Activated effector memory CD4-positive, alpha-beta T cell treated with anti-CD3 and anti-CD28 coated beads, Interleukin-2, amount 50 U/mL, for 16 hours (primary cell): ENCODE results near the gene TOLLIP.

Source experiments
- DNase-seq: peaks from one replicate; pipeline ENCODE4 v3.0.0-alpha.2; 2020

The TOLLIP gene

DNA sequence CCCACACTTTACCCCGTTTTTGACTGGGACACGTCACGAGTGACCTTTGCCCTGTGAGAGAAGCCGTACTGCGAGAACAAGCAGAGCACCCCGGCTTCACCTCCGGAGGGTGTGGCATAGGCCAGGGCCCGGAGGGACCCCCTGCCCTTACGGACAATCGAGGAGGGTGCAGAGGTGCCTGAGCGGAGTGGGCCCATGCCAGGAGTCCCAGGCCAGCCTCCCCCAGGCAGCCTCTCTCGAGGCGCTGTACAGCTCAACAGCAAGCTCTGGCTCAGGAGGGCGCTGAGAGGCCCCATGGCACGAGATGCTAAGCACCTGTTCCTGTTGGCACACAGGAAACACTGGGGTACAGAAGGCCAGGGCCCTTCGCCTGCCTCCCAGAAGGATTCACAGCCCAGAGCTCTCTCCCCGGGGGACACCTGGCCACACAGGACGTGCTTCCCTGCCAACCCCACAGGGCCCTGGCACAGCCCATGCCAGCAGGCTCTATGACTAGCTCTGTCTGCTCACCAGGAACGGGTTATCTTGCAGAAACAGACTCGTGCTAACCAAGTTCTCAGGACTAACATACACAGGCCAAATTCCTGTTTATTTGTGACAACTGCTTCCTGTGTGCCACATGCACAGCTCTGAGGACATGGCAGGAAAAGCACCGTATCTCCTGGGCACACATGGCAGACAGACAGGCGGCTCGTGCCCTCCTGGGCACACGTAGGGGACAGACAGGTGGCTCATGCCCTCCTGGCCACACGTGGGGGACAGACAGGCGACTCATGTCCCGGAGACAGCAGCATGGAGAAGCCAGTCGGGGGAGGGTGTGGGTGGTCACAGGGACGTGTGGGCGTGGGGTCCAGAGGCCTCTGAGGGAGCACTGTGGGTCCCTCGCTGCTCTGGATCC, 11.6 kb downstream of the TOLLIP start:
- peak; percentile 53 for DNase-seq

DNA sequence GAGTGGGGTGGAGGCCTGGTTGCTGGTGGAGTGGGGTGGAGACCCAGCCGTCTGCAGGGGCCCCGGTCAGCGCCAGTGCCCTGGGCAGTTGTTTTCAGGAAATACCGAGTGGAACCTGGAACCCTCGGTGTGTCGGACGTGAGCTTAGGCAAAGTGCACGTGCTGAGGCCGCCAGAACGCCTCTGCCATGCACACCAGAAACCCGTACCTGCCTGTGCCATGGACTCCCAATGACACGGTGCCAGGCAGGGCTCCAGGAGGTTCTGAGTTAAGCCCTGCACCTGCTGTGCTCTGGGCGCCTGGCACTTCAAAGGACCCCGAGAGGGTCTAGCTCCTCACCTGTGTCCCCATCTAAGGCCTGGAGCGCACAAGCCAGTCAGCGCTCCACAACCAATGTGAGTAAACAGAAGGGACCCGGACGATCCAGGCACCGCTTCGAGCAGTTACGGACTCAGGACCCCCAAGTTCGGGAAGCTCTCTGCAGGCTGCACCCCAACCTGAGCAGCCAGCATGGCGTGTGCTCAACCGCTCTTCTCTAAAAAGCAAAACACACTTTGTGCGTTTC, 12.3 kb downstream of the TOLLIP start:
- peak; percentile 54 for DNase-seq

DNA sequence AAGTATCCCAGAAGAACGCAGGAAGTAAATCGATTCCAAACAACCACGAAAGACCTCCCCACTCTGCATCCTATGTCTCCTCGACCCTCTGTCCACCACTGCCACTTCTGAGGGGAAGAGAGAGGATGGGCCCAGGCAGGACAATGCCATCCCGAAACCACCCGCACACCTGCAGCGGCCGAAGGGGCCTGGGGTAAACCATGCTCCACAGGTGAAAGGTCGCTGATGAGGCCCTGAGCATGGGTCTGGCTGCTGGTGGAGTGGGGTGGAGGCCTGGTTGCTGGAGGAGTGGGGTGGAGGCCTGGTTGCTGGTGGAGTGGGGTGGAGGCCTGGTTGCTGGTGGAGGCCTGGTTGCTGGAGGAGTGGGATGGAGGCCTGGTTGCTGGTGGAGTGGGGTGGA, 13.1 kb downstream of the TOLLIP start:
- peak; percentile 59 for DNase-seq

DNA sequence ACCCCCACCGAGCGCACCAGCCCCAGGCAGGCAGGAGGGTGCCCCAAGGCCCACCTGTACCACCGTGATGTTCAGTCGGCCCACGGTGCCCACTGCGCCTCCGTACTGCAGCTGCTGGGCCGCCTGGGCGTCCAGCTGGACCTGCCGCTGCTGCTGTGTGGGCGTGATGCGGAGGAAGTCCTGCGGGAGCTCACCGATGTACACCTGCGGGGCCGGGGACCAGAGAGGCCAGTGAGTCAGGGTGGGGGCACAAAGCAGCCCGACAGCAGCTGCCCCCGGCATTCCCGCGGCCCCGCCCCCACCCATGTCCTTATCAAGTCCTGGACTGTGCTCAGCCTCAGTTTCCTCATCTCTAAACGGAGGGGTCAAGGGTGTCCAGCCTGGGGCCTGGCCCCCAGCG, 13.8 kb downstream of the TOLLIP start:
- DNase-seq, result peak; percentile 39

DNA sequence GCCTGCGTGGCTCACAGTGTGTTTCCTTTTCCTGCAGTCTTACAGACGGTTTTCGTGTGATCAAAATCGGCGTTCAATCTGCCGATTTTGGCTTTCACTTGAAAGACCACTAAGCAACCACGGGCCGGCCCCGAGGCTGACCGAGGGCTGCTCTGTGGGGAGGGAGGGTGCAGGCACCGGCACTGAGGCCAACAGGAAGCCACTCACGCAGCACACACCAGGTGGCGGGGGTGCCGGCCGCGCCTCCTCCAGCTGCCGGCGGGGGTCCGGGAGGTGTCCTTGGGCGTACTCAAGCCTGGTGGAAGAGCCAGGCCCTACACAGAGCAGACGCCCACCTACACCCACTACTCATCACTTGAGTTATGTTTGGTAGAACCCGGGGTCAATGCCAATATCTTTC, 14.3 kb downstream of the TOLLIP start:
- DNase-seq, result peak; percentile 60

DNA sequence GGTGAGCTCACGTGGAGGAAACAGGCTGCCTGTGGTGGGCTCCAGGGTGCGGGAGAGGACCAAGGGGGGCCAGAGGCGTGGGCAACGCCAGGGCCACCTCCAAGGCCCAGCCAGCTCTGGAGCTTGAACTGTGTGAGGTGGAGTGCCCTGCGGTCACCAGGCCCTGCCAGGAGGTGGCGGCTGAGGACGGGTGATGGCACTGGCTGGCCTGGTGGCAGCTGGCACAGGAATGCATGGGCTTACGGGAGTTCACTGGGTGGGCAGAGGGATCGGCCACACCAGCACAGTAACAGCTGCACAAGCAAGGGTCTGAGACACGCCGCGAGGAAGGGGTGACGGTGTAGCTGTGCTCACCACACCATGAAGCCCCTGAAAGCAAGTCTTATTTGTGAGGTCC, 15.8 kb downstream of the TOLLIP start:
- DNase-seq, result peak; percentile 66

DNA sequence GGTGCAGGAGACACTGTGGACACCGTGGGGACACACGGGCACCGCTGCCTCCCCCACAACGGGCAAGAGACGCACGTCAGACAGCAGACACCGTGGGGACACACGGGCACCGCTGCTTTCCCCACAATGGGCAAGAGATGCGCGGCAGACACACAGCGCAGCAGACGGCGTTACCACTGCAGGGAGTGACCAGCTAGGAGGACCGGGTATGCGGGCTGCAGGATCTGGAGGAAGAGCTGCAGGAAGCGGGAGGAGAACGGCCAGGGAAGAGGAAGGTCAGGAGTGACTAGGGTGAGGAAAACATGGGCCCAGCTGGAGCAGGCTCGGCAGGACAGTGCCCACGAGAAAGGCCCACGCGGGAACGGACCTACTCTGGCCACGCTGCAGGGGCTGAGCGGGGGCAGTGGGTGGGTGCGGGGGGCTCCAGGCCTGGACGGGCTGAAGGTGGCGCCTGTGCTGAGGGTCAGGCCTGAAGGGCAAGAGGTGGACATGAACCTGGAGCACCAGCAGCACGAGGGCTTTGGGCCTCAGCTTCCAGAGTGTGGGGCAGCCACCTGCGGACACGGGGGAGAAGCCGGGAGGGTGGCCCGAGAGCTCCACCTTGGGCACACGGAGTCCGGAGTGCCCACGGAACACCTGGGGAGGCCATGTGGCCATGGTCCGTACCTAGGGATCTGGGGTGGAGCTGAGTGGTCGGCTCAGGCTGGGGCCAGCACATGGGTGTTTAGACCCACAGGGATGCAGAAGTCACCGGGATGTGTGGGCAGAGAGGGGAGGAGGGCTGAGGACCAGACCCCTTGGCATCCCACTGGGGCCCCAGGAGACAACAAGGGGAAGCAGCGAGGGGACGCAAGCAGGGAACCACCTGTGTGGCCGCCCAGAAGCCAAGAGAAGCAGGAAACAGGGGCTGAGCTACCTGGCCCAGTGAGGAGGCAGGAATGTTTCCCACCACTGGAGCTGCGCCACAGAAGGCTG, 16.5 kb downstream of the TOLLIP start:
- DNase-seq, result peak; percentile 44

DNA sequence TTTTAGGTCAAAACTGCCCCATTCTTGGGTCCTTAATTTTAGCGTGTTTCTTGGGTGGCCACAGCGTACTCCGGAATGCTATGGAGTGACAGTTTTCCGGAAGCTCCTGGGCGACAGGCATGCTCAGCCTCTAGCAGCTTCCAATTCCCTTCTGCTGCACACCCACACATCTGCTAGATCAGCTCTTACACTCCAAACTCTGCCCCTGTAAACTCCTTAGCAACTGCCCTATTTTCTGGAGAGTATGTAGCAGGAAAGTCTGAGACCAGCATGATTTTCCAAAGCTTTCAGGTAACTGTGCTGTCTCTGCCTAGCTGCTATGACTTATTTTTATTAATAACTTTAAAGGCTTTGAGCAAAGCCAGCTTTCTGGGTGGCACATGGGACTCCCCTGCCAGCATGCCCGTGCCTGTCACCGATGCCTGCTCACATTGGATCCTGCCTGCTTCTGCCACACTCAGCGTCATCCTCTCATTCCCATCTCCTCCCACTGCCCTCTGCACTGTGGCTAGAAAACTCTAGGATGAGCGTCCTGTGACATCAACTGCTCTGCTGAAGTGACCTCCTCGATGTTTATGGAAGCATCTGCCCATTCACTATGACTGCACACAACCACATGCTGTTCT, 17.3 kb downstream of the TOLLIP start:
- no peak for DNase-seq

DNA sequence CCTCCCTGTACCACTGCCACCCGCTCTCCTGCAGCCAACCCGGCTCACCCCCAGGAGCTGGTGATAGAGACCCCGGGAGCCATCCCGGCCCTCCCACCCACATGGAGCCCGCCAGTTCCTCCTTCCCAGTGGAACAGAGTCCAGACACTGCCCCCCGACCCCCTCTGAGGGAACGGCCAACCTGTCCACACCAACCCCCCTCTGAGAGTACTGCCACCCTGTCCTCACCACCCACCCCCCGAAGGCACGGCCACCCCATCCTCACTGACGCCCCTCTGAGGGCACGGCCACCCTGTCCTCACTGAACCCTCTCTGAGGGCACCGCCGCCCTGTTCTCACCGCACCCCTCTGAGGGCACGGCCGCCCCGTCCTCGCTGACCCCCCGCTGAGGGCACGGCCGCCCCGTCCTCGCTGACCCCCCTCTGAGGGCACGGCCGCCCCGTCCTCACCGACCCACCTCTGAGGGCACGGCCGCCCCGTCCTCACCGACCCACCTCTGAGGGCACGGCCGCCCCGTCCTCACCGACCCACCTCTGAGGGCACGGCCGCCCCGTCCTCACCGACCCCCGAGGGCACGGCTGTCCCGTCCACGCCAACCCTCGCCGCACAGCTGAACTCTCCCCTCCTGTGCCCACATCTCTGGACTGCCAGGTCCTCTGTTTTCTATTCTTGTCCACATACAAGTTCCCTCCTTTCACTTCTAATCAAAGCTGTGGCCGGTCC, 18.0 kb downstream of the TOLLIP start:
- DNase-seq, result peak; percentile 55

DNA sequence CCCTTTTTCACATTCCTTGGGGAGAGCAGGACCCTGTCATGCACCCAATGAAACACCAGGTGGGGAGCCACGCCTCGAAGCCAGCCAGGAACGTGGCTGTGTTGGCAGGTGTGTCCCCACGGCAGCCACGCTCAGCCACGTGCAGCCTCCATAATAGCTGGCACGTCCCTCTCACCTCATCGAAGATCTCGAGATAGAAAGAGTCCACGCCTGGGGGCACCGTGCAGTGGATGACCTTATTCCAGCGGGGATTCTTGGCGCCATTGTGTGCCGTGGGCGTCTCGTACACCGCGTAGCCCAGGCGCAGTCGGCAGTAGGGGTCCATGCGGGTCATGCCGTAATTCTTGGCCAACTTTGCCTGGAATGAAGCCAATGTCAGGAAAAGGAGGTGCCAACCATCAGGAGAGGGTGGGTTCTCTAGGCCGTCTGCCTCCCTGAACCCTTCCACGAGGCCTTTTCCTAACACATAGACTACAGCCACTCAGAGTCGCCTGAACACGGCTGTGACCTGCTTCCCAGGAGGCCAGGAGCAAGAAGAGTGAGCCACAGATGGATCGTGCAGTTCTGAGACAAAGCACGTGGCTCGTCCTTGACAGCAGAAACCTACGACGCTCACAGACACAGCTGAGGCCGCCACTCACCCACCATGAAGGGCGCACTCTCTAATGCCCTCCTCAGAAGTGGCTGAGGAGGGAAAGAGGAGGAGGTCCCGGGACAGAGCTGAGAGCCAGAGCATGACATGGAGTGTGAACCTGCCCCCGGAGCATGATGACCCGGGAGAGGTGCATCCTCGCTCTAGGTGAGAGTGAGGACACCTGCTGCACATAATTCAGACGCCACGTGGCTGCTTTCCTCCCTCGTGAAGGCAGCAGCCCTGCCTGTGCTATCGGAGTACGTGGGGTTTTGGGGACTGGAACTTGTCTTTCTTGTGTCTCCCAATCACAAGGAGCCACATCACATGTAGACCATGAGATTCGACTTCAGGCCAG, 19.1 kb downstream of the TOLLIP start:
- DNase-seq, result peak; percentile 55

DNA sequence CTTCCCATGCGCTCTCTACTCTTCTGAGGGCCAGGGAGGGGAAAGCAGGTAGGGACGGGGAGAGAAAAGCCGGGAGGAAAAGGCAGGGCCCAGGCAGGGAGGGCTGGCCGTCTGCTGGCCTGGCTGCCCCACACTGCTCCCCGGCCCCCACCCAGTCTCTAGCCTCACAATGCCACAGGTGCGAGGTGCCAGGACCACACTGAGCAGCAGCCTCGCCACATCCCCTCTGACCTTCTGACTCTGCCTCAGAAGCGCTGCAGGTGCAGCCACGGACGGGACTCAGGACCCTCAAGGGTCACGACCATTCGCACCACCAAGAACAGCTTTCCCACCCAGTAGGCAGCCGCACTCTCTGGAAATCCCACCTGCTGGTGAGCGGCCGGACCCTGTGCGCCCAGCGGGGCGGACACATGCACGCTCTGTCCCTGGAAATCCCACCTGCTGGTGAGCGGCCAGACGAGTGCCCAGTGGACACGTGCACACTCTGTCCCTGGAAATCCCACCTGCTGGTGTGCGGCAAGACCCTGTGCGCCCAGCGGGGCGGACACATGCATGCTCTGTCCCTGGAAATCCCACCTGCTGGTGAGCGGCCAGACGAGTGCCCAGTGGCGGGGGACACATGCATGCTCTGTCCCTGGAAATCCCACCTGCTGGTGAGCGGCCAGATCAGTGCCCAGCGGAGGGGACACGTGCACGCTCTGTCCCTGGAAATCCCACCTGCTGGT, 20.1 kb downstream of the TOLLIP start:
- peak; percentile 60 for DNase-seq

DNA sequence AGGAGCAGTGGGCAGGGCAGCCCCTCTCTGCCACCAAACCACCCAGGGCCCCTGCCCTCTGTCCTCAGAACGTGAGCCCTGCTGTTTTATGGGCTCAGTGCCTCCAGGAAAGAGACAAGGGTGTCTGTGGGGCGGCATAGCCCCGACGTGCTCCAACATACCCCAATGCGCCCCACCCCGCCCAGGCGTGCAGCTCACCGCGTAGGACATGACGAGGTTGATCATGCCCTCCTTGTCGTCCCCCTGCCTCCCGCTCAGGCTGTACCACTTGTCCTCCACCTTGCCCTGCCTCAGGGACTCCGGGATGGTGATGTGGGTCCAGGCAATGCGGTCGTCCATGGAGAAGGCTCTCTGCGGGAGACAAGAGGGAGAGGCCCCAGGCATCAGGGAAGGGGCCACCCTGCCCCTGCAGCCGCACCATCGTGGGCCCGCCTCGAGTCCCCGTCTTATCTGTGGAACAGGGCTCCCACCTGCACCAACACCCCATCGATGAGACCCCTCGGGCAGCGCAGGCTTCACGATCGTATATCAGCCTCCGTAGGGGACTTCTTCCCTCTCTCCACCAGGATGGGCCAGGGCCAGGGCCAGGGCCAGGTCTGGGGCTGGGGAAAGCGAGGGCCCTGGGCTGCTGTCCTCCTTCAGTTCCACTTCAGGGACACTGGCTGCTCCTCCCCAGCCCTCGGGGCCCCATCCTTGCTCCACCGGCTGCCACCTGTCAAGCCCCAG, 20.8 kb downstream of the TOLLIP start:
- DNase-seq, result no peak

DNA sequence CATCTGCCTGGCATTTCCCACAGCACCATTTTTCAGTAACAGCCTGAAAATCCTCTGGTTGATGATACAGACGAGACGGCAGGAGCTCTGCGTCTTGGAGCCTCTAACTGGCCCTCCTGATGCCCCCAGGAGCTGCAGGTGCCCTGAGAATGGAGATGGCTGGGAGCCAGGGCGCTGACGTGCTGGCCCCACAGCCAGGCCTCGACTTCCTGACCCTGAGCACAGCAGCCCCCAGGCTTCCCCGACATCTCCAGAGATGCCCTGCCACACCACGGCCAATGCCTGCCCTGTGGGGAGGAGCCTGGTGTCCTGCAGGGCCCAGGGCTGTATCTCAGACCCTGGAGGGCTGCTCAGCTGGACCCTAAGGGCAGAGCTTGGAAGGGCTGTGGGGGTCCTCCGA, 21.5 kb downstream of the TOLLIP start:
- DNase-seq, result no peak

DNA sequence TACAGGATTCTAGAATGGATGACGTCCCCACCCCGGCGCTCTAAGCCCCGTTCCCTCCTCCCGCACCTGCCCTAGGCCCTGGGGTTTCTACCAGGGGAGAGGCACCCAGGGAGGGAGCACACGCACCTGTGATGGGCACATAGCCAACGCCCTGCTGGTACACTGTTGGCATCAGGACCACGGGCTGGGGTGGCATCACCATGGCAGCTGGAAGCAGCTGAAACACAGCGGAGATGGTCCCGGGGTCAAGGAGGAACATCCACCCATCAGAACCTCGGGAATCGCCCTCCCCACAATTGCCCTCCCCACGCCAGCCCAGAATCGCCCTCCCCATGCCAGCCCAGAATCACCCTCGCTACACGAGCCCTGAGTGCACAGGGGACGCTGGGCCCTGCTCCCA, 23.6 kb downstream of the TOLLIP start:
- DNase-seq, result no peak

DNA sequence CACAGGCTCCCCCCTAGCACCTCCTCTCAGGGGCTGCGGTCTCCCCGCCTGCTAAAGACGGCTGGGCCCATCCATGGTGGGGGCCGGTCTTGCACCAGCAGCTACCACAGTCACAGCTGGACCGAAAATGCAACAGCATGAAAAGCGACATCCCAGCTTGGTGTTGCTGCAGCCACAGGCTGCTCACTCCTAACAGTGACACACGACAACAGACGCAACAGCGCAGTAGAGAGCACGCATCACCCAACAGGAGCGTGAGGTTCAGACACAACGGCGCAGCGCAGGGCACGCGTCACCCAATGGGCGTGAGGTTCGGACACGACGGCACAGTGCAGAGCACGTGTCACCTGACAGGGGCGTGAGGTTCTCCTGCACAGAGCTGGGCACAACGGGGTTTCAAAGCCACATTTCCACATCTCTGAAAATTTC, 24.1 kb downstream of the TOLLIP start:
- no peak for DNase-seq

DNA sequence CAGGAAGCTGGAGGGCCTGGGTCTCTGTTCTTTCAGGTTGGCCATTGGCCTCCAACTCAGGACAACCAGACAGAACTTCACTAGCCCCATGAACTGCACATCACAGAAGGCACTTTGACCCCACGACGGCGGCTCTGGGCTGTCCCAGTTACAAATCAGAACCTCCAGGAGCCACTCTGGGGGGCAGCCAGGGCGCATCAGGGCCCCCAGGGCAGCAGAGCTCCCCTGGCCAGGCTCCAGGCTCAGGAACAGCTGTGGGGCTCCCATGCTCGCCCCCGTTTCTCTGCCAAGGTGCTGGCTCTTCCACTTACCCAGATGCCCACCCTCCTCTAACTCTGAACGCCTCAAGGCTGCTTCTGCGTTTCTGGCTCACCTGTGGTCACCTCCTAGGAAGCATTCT, 25.5 kb downstream of the TOLLIP start:
- no peak for DNase-seq

DNA sequence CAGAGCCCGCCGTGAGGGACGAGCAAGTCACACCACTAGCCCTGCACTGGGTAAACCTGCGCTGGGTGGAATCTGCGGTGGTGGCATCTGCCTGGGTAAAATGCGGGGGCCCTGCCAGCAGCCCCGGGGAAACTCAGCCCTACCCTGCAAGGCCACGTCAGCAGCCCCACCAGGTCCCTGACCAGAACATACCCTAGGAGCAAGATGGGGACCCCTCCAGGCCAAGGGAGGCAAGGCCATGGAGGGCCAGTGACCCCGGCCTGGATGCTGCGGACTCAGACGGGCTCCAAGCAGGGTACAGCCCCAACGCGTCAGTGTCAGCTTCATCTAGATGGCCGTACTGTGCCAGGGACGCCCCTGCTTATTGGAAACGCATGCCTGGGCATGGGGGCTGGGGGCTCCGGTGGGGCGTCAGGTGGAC, 26.3 kb downstream of the TOLLIP start:
- no peak for DNase-seq

DNA sequence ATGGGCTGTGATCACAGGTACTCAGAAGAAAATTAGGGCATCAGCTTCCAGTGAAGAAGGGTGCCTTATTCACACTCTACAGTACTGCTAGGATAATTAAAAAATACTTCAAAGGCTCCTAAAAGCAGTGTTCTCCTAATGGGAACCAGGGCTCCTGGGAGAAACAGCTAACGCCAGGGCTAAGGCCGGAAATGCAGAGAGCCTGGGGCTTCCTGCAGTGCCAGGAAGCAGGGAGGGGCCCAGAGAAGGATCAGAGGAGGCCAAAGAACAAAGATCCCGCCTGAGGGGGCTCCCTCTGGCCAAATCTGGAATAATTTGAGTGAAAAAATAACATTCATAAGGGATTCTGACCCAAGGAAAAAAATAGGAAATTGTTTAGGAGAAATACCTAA, 27.5 kb downstream of the TOLLIP start:
- no peak for DNase-seq

DNA sequence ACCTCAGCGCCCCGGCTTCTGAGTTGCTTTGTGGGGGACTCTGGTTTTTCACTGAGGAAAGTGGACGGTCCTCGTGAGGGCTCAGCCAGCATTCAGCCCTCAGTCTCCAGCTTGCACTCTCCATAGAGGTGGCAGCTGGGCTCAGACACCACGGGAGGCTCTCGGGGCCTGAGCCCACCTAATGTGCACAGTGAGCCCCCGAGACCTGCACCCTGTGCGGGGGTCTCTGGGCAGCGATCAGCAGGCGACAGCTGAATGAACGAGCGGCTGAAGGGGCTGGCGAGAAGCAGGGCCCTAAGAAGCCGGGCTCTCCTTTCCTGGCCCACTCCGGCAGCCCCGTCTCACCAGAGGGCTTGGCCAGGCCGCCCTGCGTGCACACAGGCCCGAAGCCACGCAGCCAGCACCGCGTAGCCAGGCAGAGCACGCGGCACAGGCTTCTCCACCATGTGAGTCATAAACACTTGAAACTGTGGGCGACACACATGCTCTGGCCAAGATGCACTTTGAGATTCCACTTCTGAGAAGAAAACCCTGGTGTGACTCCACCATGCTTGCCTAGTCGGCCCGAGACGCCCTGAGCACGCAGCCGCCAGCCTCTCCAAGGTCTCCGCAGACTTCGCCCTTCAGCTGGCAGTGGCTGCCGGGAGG, 28.0 kb downstream of the TOLLIP start:
- no peak for DNase-seq
